Effector memory CD8-positive, alpha-beta T cell (primary cell): Measurements from ENCODE around the gene KLF7.

Source experiments
- ATAC-seq: fragments of 150-1000 bp; cut with Tn5 transposase; replicated peaks from 2 replicates; pipeline ENCODE4 v1.10.0; 2021; ENCODE audit warnings: mild to moderate bottlenecking, moderate library complexity
- DNase-seq, 3 experiments: peaks; one replicate each; pipeline ENCODE4 v3.0.0; 2021
- H3K27ac Mint-ChIP-seq, 2 donors: one replicate each; pipeline ENCODE4 v1.8.0; 2022; ENCODE audit warnings: mild to moderate bottlenecking in 2 of 2, mixed read lengths in 2 of 2, moderate library complexity in 2 of 2
- H3K27me3 Mint-ChIP-seq, 2 donors: one replicate each; pipeline ENCODE4 v1.8.0; 2022; ENCODE audit warnings: mixed read lengths in 2 of 2
- H3K36me3 Mint-ChIP-seq: one replicate; pipeline ENCODE4 v1.8.0; 2022; ENCODE audit warnings: mild to moderate bottlenecking, moderate library complexity, mixed read lengths; ENCODE audit not compliant: insufficient read depth
- H3K4me1 Mint-ChIP-seq, 2 donors: one replicate each; pipeline ENCODE4 v1.8.0; 2022; ENCODE audit warnings: low read depth in 2 of 2, mixed read lengths in 2 of 2
- H3K4me3 Mint-ChIP-seq, 2 donors: one replicate each; pipeline ENCODE4 v1.8.0; 2022; ENCODE audit warnings: mild to moderate bottlenecking in 2 of 2, mixed read lengths in 2 of 2, moderate library complexity in 2 of 2
- H3K9me3 Mint-ChIP-seq, 2 donors: one replicate each; pipeline ENCODE4 v1.8.0; 2022; ENCODE audit warnings: mixed read lengths in 2 of 2

Gene KLF7

GRCh38 chr2:207136874-207137273 is 28.9 kb downstream of the KLF7 start:
- Mint-ChIP-seq H3K9me3 (no peaks in the 10 kb centered on the region), H3K27me3 (no peaks in the 10 kb centered on the region), H3K36me3 (no peaks in the 10 kb centered on the region), H3K27ac (no peak overlapping the region), H3K4me3 (no peak overlapping the region), H3K4me1 (peaks cover 0 to 2% of the 10 kb centered on the region in 2 donors)
- ATAC-seq (no peak), DNase-seq (no peak)

- H3K4me1 Mint-ChIP-seq, result peaks cover 0 to 2% of the 10 kb centered on the region in 2 donors
- ATAC-seq (no peak), DNase-seq (no peak)
- H3K27ac Mint-ChIP-seq, result no peak overlapping the region
- no peaks in the 10 kb centered on the region for H3K27me3 Mint-ChIP-seq
- no peaks in the 10 kb centered on the region for H3K36me3 Mint-ChIP-seq
- H3K4me3 Mint-ChIP-seq, result no peak overlapping the region
- no peaks in the 10 kb centered on the region for H3K9me3 Mint-ChIP-seq
Observed at GRCh38 chr2:207135801-207136457, 29.8 kb downstream of the KLF7 start.

- no peak overlapping the region for H3K4me3 Mint-ChIP-seq
- no peaks in the 10 kb centered on the region for H3K36me3 Mint-ChIP-seq
- H3K27me3 Mint-ChIP-seq, result no peaks in the 10 kb centered on the region
- ATAC-seq (peak; percentile 17), DNase-seq (no peak)
- H3K9me3 Mint-ChIP-seq, result no peaks in the 10 kb centered on the region
- H3K27ac Mint-ChIP-seq, result no peak overlapping the region
- peaks cover 0 to 2% of the 10 kb centered on the region in 2 donors for H3K4me1 Mint-ChIP-seq
Observed at GRCh38 chr2:207135340-207135739, 30.4 kb downstream of the KLF7 start.

- H3K27ac Mint-ChIP-seq, result no peak overlapping the region
- no peaks in the 10 kb centered on the region for H3K27me3 Mint-ChIP-seq
- ATAC-seq (no peak), DNase-seq (no peak)
- H3K4me1 Mint-ChIP-seq, result peaks cover 0 to 2% of the 10 kb centered on the region in 2 donors
- H3K4me3 Mint-ChIP-seq, result no peak overlapping the region
- H3K36me3 Mint-ChIP-seq, result no peaks in the 10 kb centered on the region
- no peaks in the 10 kb centered on the region for H3K9me3 Mint-ChIP-seq
Observed at GRCh38 chr2:207133820-207134519, 31.8 kb downstream of the KLF7 start.

DNA sequence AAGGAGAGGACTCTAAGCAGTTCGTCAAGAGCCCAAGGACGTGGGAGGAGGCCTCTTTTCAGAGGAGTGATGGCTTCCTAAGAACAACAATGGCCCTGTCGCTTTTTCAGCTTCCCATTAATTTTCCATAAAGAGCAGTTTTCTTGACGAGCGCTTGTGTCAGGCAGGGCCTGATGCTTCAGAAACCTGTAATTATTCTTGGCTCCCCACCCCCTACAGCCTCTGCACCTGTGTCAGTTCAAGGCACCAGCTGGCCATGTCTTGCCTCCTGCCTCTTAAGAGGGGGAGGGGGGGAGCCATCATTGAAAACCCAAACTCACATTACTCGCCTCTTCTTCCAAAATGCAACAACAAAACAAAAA is 32.3 kb downstream of the KLF7 start:
- Mint-ChIP-seq H3K27me3 (no peaks in the 10 kb centered on the region), H3K4me3 (no peak overlapping the region), H3K4me1 (peaks cover 0 to 2% of the 10 kb centered on the region in 2 donors), H3K27ac (no peak overlapping the region), H3K36me3 (no peaks in the 10 kb centered on the region), H3K9me3 (no peaks in the 10 kb centered on the region)
- DNase-seq (no peak), ATAC-seq (no peak)

- Mint-ChIP-seq H3K4me3 (no peak overlapping the region), H3K27me3 (no peaks in the 10 kb centered on the region), H3K27ac (no peak overlapping the region), H3K4me1 (peaks cover 0 to 2% of the 10 kb centered on the region in 2 donors), H3K9me3 (no peaks in the 10 kb centered on the region), H3K36me3 (no peaks in the 10 kb centered on the region)
- ATAC-seq, result no peak
- no peak for DNase-seq
Observed at GRCh38 chr2:207132019-207132418, 33.7 kb downstream of the KLF7 start.

DNA sequence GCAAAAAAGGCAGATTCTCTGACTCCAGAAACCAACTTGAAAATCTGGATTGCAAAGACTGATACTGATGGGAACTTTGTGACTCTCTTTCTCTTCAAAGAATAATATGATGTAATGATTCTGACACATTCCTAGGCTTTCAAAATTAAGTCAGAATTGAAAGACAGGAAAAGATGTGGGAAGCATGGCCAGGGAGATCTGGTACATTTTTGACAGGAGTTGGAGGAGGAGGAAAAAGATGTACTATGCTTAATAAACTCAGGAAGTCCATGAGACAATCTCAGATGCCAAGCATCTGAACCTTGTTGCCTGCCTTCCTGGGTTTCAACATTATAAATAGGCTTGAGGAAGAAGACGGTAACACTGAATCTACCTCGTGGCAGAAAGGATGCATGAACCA is 34.2 kb downstream of the KLF7 start:
- no peak overlapping the region for H3K27ac Mint-ChIP-seq
- ATAC-seq, result no peak
- DNase-seq, result no peak
- peaks cover 0 to 2% of the 10 kb centered on the region in 2 donors for H3K4me1 Mint-ChIP-seq
- no peaks in the 10 kb centered on the region for H3K27me3 Mint-ChIP-seq
- no peaks in the 10 kb centered on the region for H3K9me3 Mint-ChIP-seq
- no peaks in the 10 kb centered on the region for H3K36me3 Mint-ChIP-seq
- H3K4me3 Mint-ChIP-seq, result no peak overlapping the region

DNA sequence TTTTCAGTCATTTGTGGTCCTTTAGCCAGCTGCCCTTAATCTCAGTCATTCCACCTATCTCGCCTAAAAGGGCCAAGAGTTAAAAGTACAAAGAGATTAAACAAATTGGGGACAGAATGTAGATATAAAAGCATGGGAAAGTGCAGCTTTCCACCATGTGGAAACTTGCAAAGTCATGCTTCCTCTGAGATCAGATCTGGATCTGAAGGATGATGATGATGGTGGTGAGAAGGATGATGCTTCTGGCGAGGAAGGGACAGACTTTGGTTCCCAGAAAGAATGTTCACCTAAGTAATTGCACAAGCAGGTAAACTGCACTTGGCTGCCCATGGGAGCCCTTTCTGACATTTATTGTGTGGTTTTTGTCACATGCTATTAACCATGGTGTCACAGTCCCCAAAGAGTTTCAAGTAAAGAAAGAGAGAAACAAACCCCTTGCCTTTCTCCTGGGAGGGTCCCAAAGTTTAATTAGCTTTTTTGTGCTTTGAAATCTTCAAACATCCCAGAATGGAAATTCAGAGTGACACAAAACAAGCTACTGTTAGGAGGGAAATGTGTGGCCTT is 34.7 kb downstream of the KLF7 start:
- DNase-seq (no peak), ATAC-seq (no peak)
- Mint-ChIP-seq H3K4me1 (peaks cover 0 to 2% of the 10 kb centered on the region in 2 donors), H3K27me3 (peaks cover 0 to 4% of the 10 kb centered on the region in 2 donors), H3K36me3 (no peaks in the 10 kb centered on the region), H3K9me3 (no peaks in the 10 kb centered on the region), H3K4me3 (no peak overlapping the region), H3K27ac (no peak overlapping the region)

DNA sequence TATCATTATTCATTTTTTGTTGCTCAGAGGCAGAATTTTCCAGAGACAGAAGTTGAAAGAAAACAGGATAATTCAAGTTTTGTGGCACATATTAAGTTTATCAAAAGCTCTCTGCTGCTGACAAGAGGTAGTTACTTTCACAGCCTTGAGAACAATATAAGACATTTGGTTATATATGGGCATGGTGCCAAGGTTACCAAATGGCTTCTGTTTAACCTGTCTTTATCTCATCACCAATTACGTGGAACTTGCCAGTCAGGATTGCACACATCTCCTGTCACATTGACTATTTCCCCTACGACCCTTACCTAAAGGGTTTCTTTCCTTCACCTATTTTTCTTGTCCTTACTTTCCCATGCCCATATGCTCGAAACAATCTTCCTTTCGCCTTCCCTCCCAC is 35.9 kb downstream of the KLF7 start:
- no peak overlapping the region for H3K4me3 Mint-ChIP-seq
- H3K27ac Mint-ChIP-seq, result no peak overlapping the region
- peaks cover 0 to 2% of the 10 kb centered on the region in 2 donors for H3K4me1 Mint-ChIP-seq
- H3K9me3 Mint-ChIP-seq, result no peaks in the 10 kb centered on the region
- DNase-seq (no peak), ATAC-seq (no peak)
- peaks cover 0 to 5% of the 10 kb centered on the region in 2 donors for H3K27me3 Mint-ChIP-seq
- no peaks in the 10 kb centered on the region for H3K36me3 Mint-ChIP-seq

DNA sequence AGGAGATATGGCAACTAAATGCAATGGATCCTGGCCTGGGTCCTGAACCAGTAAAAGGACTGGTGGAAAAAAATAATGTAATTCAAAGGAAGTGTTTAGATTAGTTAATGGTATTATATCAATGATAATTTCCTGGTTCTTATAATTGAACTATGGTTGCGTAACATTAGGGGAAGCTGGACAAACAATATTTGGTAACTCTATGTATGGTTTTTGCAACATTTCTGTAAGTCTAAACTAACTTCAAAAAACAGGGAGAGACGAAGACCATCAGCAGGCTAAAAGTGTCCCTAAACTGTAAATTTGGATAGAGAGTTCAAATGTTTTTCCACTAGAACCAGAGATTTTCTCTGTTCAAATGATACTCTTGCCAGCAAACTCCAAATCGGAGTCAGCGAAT is 36.9 kb downstream of the KLF7 start:
- Mint-ChIP-seq H3K9me3 (no peaks in the 10 kb centered on the region), H3K4me1 (no peaks in the 10 kb centered on the region), H3K27me3 (peaks cover 0 to 5% of the 10 kb centered on the region in 2 donors), H3K4me3 (no peak overlapping the region), H3K36me3 (peaks cover under 1% of the 10 kb centered on the region), H3K27ac (no peak overlapping the region)
- no peak for ATAC-seq
- no peak for DNase-seq

- Mint-ChIP-seq H3K4me1 (no peaks in the 10 kb centered on the region), H3K36me3 (peaks cover 4% of the 10 kb centered on the region), H3K27me3 (peaks cover 0 to 5% of the 10 kb centered on the region in 2 donors), H3K4me3 (no peak overlapping the region), H3K9me3 (no peaks in the 10 kb centered on the region), H3K27ac (no peak overlapping the region)
- ATAC-seq, result no peak
- no peak for DNase-seq
Observed at GRCh38 chr2:207126724-207127308, 38.9 kb downstream of the KLF7 start.

DNA sequence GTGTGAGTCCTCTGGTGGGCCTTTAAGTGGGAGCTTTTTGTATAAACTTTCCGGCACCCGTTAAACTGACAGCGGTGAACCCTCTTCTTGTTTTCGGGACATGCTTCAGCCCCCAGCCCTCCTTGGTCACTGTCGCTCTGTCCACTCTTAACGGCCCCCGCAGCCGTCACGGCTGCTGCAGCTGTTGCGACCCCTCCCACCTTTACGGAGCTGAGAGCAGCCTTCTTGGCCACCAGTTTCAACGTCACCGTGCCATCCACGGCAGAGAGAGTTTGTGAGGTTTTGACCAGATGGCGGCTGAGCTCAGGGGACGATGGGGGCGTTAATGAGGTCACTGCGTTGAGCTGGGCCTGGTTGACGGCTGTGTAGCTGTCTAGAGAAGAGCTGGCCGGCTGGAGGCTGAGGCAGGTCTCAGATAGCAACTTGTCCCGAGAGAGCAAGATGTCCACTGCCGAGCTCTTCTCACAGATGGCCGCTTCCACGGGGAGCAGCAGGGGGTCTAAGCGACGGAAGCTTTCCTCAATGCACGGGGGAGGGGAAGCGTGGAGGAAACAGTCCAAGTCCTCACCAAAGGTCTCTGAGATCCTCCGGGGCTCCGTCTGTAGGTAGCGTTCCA is 41.9 kb downstream of the KLF7 start:
- peaks cover 0 to 12% of the 10 kb centered on the region in 2 donors for H3K27me3 Mint-ChIP-seq
- H3K4me1 Mint-ChIP-seq, result no peaks in the 10 kb centered on the region
- H3K27ac Mint-ChIP-seq, result no peak overlapping the region
- DNase-seq, result no peak
- no peak overlapping the region for H3K4me3 Mint-ChIP-seq
- H3K36me3 Mint-ChIP-seq, result peaks cover 4% of the 10 kb centered on the region
- ATAC-seq, result no peak
- no peaks in the 10 kb centered on the region for H3K9me3 Mint-ChIP-seq

DNA sequence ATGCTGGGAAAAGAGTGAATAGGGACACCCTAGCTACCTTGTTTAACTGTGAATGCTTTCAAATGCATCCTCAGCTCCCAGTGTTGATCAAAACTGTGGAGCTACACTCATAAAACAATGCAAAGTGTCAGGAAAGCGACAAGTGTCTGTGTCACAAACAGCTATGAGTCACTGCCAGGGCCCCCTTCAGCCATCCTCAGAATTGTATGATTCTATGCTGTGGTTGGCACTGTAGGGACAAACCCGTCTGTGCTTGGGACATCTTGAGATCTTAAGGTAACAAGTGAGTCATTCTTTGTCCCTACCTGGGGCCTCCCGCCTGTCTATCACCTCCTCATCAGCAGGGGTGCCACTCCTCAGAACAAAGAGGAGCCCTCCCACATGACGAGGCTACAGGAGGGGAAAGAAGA is 42.4 kb downstream of the KLF7 start:
- peaks cover 0 to 12% of the 10 kb centered on the region in 2 donors for H3K27me3 Mint-ChIP-seq
- ATAC-seq (no peak), DNase-seq (no peak)
- no peak overlapping the region for H3K4me3 Mint-ChIP-seq
- H3K36me3 Mint-ChIP-seq, result peaks cover 4% of the 10 kb centered on the region
- no peak overlapping the region for H3K27ac Mint-ChIP-seq
- H3K4me1 Mint-ChIP-seq, result no peaks in the 10 kb centered on the region
- H3K9me3 Mint-ChIP-seq, result no peaks in the 10 kb centered on the region
